Activated CD8-positive, alpha-beta memory T cell treated with anti-CD3 and anti-CD28 coated beads for 36 hours (primary cell): ENCODE results near the gene KCNQ5. TPM values are rescaled to one million over a fixed set of nuclear protein-coding genes. Genes with fewer than 3 reads are reported as not detected.

Experiments used
- CTCF ChIA-PET: fragments of 350-600 bp; sonication (Branson Sonifier 250); formaldehyde crosslinking; loops from one replicate; lab custom pipeline; 2021; ENCODE audit warnings: antibody characterized with exemption; lab: Charles Lee
- POLR2A ChIA-PET: fragments of 350-600 bp; sonication (Branson Sonifier 250); formaldehyde crosslinking; loops from one replicate; lab custom pipeline; 2021; ENCODE audit warnings: antibody characterized with exemption; lab: Charles Lee
- total RNA-seq, 2 experiments: library from RNA; stranded (reverse); gene quantifications; one replicate each; pipeline ENCODE4 v1.2.3, GENCODE V29; 2021

KCNQ5 gene
- total RNA-seq, 2 experiments from 2014 or later, result 12.3 TPM

DNA sequence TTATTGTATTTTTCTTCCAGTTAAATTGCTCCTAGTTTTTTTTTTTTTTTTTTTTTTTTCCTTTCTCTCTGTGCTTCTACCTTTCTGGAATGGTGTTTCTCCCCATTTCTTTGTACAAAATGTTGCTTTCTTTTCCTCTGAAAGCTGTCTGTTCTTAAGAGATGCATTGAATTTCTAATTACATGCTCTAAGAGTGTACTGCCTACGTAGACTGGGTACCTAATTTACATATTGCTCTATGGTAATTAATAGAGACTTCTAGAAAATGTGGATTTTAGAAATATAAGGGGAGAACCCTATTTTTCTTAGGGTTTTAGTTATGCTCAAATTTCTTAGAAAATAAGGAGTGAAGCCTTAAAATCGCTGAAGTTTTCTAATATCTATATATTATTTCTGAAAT is 13.8 kb downstream of the KCNQ5 start:
- POLR2A ChIA-PET, result no interaction called here
- CTCF ChIA-PET, result no interaction called here

- ChIA-PET POLR2A (no interaction called here), CTCF (interaction anchor here (0.7 kb wide), 1 partner anchor 225 kb away, joined by 3 read pairs; no protein-coding TSS in a partner anchor)
Measured at GRCh38 chr6:72636215-72636614, 14.4 kb downstream of the KCNQ5 start.

DNA sequence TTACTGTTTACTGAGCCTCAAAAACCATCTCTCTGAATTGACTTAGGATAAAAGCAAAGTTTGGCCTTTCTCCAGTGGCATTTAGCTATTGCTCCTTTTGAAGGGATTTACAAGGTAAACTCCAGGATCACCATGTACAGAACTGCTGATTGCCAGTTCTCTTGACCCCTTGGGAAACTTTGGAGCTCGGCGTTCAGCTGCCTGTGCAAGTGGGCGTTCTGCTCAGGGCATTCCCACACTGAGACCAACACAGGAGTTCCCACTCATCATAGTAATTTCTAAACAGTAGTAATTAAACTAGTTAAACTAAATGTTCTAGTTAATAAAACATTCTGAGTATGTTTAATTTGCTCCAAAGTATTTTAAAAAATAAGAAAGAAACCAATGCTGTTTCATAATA is 14.9 kb downstream of the KCNQ5 start:
- ChIA-PET POLR2A (no interaction called here), CTCF (no interaction called here)

DNA sequence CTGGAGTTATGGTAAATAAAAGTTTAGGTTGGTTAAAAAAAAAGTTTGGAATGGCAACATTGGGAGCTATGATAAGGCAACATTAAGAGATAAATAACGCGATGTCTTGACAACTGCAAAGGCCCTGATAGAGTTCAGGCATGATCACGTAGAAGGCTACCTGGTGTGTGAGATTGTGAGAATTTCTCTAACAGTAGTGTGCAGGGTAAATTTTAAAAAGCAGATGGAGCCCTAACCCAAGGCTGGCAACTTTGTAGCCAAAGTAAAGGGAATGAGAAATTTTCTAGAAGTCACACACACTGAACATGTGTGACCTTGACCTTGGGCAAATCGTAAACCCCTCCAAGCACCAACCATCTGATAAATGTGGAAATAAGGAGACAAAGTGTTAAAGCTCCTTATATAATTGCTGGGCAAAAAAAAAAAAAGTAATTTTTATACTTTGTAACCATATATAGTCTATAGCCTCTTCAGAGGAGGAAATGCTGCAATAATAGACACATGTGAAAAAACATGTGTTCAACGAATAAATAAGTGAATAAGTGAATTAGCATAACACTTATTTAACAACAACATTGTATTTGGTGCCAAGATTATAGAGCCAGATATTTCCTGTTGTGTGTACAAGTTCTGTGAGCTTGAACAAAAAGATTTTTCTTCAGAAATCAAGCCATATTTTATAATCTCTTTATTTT is 18.2 kb downstream of the KCNQ5 start:
- ChIA-PET POLR2A (no interaction called here), CTCF (no interaction called here)

GRCh38 chr6:72640615-72640930 is 18.7 kb downstream of the KCNQ5 start:
- ChIA-PET CTCF (no interaction called here), POLR2A (no interaction called here)

DNA sequence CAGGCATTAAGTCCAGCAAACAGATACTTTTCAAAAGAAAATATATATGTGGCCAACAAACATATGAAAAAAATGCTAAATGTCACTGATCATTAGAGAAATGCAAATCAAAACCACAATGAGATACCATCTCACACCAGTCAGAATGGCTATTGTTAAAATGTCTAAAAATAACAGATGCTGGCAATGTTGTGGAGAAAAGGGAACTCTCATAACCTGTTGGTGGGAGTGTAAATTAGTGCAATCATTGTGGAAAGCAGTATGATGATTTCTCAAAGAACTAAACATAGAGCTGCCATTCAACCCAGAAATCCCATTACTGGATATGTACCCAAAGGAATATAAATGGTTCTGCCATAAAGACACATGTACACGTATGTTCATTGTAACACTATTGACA is 20.6 kb downstream of the KCNQ5 start:
- CTCF ChIA-PET, result no interaction called here
- POLR2A ChIA-PET, result no interaction called here

DNA sequence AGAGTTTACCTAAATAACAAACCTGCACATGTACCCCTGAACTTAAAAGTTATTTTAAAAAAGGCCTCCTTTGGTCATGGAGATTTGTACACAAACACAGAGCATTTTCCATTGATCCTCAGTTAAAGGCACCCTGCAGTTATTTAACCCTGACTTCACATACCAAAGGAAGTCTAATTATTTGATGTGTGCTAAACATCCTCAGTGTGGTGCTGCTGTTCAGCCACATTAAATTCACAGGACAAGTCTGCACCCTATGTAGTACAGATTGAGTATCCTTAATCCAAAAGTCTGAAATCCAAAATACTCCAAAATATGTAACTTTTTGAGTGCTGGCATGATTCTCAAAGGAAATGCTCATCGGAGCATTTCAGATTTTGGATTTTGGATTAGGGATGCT is 21.4 kb downstream of the KCNQ5 start:
- CTCF ChIA-PET, result no interaction called here
- POLR2A ChIA-PET, result no interaction called here

- CTCF ChIA-PET, result no interaction called here
- POLR2A ChIA-PET, result no interaction called here
Measured at GRCh38 chr6:72646604-72647485, 25.0 kb downstream of the KCNQ5 start.

- ChIA-PET CTCF (no interaction called here), POLR2A (no interaction called here)
Measured at GRCh38 chr6:72647489-72647888, 25.6 kb downstream of the KCNQ5 start.

- CTCF ChIA-PET, result no interaction called here
- POLR2A ChIA-PET, result interaction anchor here (0.6 kb wide), 1 partner anchor 26 kb away, joined by 3 read pairs; no protein-coding TSS in a partner anchor
Measured at GRCh38 chr6:72649032-72649984, 27.4 kb downstream of the KCNQ5 start.

GRCh38 chr6:72650081-72650745 is 28.3 kb downstream of the KCNQ5 start:
- ChIA-PET CTCF (no interaction called here), POLR2A (interaction anchor here (0.6 kb wide), 1 partner anchor 27 kb away, joined by 3 read pairs; no protein-coding TSS in a partner anchor)

- ChIA-PET CTCF (no interaction called here), POLR2A (no interaction called here)
Measured at GRCh38 chr6:72651174-72651573, 29.3 kb downstream of the KCNQ5 start.

GRCh38 chr6:72651967-72652956 is 30.4 kb downstream of the KCNQ5 start:
- ChIA-PET POLR2A (no interaction called here), CTCF (no interaction called here)

DNA sequence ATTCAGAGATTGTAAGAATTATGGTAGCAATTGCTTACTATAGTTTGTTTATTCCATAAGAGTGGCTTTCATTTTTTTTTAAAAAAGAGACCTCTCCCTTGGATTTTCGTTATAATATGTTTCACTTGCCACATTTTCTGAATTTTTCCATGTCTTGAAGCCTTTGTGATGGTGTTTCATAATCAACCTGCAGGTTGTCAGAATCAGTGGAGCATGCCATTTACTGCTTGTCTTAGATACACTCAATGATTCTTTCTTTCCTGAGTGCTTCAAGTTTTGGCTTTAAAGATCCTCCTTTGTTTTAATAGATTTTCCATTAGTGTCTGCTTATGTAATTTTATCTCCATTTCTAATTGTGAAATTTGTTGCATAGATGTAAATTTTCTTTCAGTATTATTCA is 31.2 kb downstream of the KCNQ5 start:
- ChIA-PET POLR2A (no interaction called here), CTCF (no interaction called here)

- CTCF ChIA-PET, result no interaction called here
- POLR2A ChIA-PET, result no interaction called here
Measured at GRCh38 chr6:72654071-72654621, 32.3 kb downstream of the KCNQ5 start.

DNA sequence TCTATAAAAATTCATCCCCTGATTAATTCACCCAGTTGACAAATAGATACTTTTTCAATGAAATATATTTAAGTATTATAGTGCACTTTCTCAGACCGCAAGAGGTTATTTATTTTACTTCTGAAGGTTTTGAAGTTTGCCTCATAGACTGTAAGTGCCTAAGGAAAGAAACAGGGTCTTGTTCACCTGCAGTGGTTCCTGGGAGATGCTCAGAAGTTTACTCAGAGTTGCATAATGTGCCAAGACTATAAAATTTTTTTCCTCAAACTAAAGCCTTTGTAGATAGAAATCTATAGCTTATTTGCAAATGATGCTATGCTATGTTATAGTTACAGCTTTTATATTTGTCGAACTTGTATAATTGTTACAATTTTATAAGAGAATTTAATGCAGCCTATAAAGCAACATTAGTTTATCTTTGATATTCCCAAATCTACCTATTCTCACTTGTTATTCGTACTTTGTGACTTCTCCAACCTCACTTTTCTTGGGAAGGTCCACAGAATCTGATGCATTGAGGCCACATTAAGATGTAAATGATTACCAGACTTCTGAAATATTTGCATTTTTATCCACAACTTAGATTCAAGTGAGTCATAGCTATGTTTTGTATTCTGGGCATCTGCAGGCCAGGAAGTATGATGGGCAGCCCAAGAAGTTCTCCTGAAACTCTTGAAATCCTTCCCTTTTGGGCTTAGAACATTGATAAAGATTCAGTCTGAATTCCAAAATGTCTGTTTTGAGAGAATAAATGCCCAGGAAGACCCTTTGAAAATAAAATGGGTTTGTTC is 35.7 kb downstream of the KCNQ5 start:
- ChIA-PET POLR2A (no interaction called here), CTCF (no interaction called here)

GRCh38 chr6:72659754-72660153 is 37.9 kb downstream of the KCNQ5 start:
- CTCF ChIA-PET, result no interaction called here
- POLR2A ChIA-PET, result no interaction called here
